Smooth muscle cell (in vitro differentiated cells): ENCODE results near the gene ARHGAP42. TPM values are rescaled to one million over a fixed set of nuclear protein-coding genes. Genes with fewer than 3 reads are reported as not detected.

Experiments used
- DNase-seq: peaks from one replicate; lab custom pipeline; 2025; ENCODE audit not compliant: unreplicated experiment; lab: John Stamatoyannopoulos, UW
- H2AFZ ChIP-seq: fragments of 200-600 bp; sonication (generic); 2 replicates; pipeline ENCODE4 v1.6.0; 2016; ENCODE audit warnings: antibody characterized with exemption, low read depth, mild to moderate bottlenecking
- H3F3A ChIP-seq: fragments of 200-600 bp; sonication (generic); 2 replicates; pipeline ENCODE4 v1.6.0; 2017; ENCODE audit warnings: antibody characterized with exemption, low read depth
- H3K27ac ChIP-seq: fragments of 200-600 bp; sonication (generic); 2 replicates; pipeline ENCODE4 v1.5.1; 2016; ENCODE audit warnings: low read depth, mild to moderate bottlenecking
- H3K27me3 ChIP-seq: fragments of 200-600 bp; sonication (generic); 2 replicates; pipeline ENCODE4 v1.6.1; 2016; ENCODE audit warnings: low read depth, mild to moderate bottlenecking
- H3K36me3 ChIP-seq: fragments of 200-600 bp; sonication (generic); 2 replicates; pipeline ENCODE4 v1.5.1; 2016; ENCODE audit warnings: low read depth
- H3K4me1 ChIP-seq: fragments of 200-600 bp; sonication (generic); 2 replicates; pipeline ENCODE4 v1.5.1; 2016; ENCODE audit warnings: low read depth
- H3K4me2 ChIP-seq: fragments of 200-600 bp; sonication (generic); 2 replicates; pipeline ENCODE4 v1.6.0; 2016; ENCODE audit warnings: mild to moderate bottlenecking
- H3K4me3 ChIP-seq: fragments of 200-600 bp; sonication (generic); 2 replicates; pipeline ENCODE4 v1.5.1; 2016; ENCODE audit warnings: mild to moderate bottlenecking
- H3K79me2 ChIP-seq: fragments of 200-600 bp; sonication (generic); 2 replicates; pipeline ENCODE4 v1.6.0; 2016; ENCODE audit warnings: low read depth, mild to moderate bottlenecking
- H3K9ac ChIP-seq: fragments of 200-600 bp; sonication (generic); 2 replicates; pipeline ENCODE4 v1.6.0; 2016; ENCODE audit warnings: low read depth
- H3K9me3 ChIP-seq: fragments of 200-600 bp; sonication (generic); replicated peaks from 2 replicates; pipeline ENCODE4 v1.5.1; 2016; ENCODE audit warnings: low read depth
- H4K20me1 ChIP-seq: fragments of 200-600 bp; sonication (generic); 2 replicates; pipeline ENCODE4 v1.6.0; 2016; ENCODE audit warnings: low read depth
- WGBS: methylation state at CpG from one replicate; pipeline ENCODE4 v1.1.7; 2016; ENCODE audit warnings: low lambda C conversion rate; 5-methylcytosine and 5-hydroxymethylcytosine counted together
- polyA plus RNA-seq: library from polyadenylated mRNA; unstranded; fragments of >200 nt; fragmentation: Nextera tagmentation; extraction: Ambion mirVana; gene quantifications from 2 replicates; pipeline ENCODE4 v1.2.1, GENCODE V29; 2016
- total RNA-seq: library from RNA; depleted of rRNA; stranded (reverse); fragments of >200 nt; gene quantifications from 2 replicates; pipeline ENCODE4 v1.2.3, GENCODE V29; 2014
- TF ChIP-seq, protein P1 (sequence below): fragments of 200-600 bp; sonication (generic); IDR thresholded peaks from 2 replicates; pipeline ENCODE4 v1.5.1; 2017; ENCODE audit warnings: borderline replicate concordance, mild to moderate bottlenecking, antibody characterized with exemption; ENCODE audit not compliant: insufficient read depth, poor library complexity, severe bottlenecking

The ARHGAP42 gene
- total and polyA plus RNA-seq, 2 experiments from 2014 or later = 12.2 to 53.4 TPM

GRCh38 chr11:100963375-100963774 lies 276.3 kb downstream of the ARHGAP42 start:
- Histone ChIP-seq H4K20me1 (no peaks in the 10 kb centered on the region), H3K4me1 (no peaks in the 10 kb centered on the region), H3K79me2 (no peaks in the 10 kb centered on the region), H2AFZ (no peak overlapping the region), H3K36me3 (peaks cover 32% of the 10 kb centered on the region), H3F3A (no peaks in the 10 kb centered on the region), H3K4me2 (no peak overlapping the region), H3K27me3 (no peaks in the 10 kb centered on the region), H3K9me3 (no peaks in the 10 kb centered on the region), H3K27ac (no peak overlapping the region), H3K4me3 (no peak overlapping the region), H3K9ac (no peak overlapping the region)
- TF ChIP-seq, protein P1, sequence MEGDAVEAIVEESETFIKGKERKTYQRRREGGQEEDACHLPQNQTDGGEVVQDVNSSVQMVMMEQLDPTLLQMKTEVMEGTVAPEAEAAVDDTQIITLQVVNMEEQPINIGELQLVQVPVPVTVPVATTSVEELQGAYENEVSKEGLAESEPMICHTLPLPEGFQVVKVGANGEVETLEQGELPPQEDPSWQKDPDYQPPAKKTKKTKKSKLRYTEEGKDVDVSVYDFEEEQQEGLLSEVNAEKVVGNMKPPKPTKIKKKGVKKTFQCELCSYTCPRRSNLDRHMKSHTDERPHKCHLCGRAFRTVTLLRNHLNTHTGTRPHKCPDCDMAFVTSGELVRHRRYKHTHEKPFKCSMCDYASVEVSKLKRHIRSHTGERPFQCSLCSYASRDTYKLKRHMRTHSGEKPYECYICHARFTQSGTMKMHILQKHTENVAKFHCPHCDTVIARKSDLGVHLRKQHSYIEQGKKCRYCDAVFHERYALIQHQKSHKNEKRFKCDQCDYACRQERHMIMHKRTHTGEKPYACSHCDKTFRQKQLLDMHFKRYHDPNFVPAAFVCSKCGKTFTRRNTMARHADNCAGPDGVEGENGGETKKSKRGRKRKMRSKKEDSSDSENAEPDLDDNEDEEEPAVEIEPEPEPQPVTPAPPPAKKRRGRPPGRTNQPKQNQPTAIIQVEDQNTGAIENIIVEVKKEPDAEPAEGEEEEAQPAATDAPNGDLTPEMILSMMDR = no peak
- WGBS = 86% methylated on average over 1 of the region's 1 CpG
- no peak for DNase-seq

- H3K36me3 ChIP-seq = peaks cover 40% of the 10 kb centered on the region
- no peaks in the 10 kb centered on the region for H3K4me1 ChIP-seq
- no peak overlapping the region for H3K27ac ChIP-seq
- no peaks in the 10 kb centered on the region for H3K27me3 ChIP-seq
- no peak for DNase-seq
- H3K4me3 ChIP-seq = no peak overlapping the region
- H3K4me2 ChIP-seq = no peak overlapping the region
- no peak overlapping the region for H2AFZ ChIP-seq
- 100% methylated on average over 3 of the region's 3 CpGs for WGBS
- H3K79me2 ChIP-seq = no peaks in the 10 kb centered on the region
- no peak overlapping the region for H3K9ac ChIP-seq
- H4K20me1 ChIP-seq = no peaks in the 10 kb centered on the region
- no peaks in the 10 kb centered on the region for H3K9me3 ChIP-seq
- H3F3A ChIP-seq = no peaks in the 10 kb centered on the region
- TF ChIP-seq, protein P1 = no peak
Measured at GRCh38 chr11:100964435-100964834, 277.3 kb downstream of the ARHGAP42 start.

GRCh38 chr11:100965346-100965745 lies 278.3 kb downstream of the ARHGAP42 start:
- H3K9ac ChIP-seq = no peak overlapping the region
- no peaks in the 10 kb centered on the region for H3K79me2 ChIP-seq
- TF ChIP-seq, protein P1 = no peak
- H3K27ac ChIP-seq = no peak overlapping the region
- H3K9me3 ChIP-seq = no peaks in the 10 kb centered on the region
- peaks cover 41% of the 10 kb centered on the region for H3K36me3 ChIP-seq
- H3K27me3 ChIP-seq = no peaks in the 10 kb centered on the region
- H2AFZ ChIP-seq = no peak overlapping the region
- 97% methylated on average over 1 of the region's 1 CpG for WGBS
- H3K4me2 ChIP-seq = no peak overlapping the region
- H3F3A ChIP-seq = no peaks in the 10 kb centered on the region
- no peak for DNase-seq
- no peak overlapping the region for H3K4me3 ChIP-seq
- H4K20me1 ChIP-seq = no peaks in the 10 kb centered on the region
- no peaks in the 10 kb centered on the region for H3K4me1 ChIP-seq

DNA sequence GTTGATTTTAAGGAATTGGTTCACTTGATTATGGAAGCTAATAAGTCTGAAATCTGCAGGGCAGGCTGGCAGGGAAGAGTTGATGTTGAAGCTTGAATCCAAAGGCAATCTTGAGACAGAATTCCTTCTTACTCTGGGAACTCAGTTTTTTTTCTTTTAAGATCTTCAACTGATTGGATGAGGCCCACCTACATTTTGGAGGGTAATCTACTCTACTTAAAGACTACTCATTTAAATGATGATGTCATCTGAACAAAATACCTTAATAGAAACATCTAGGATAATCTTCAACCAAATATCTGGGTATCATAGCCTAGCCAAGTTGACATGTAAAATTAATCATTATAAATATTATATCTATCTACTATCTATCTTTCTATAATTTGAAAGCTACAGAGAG lies 279.3 kb downstream of the ARHGAP42 start:
- Histone ChIP-seq H4K20me1 (no peaks in the 10 kb centered on the region), H3K27ac (no peak overlapping the region), H3K79me2 (no peaks in the 10 kb centered on the region), H3K4me3 (no peak overlapping the region), H3K9ac (no peak overlapping the region), H3K36me3 (peaks cover 35% of the 10 kb centered on the region), H2AFZ (no peak overlapping the region), H3K9me3 (no peaks in the 10 kb centered on the region), H3K4me1 (no peaks in the 10 kb centered on the region), H3K27me3 (no peaks in the 10 kb centered on the region), H3F3A (no peaks in the 10 kb centered on the region), H3K4me2 (no peak overlapping the region)
- TF ChIP-seq, protein P1 = no peak
- DNase-seq = no peak
